Mesenchymal stem cell (in vitro differentiated cells and primary cell): ENCODE data around the gene DENND4C.
"Not testable (repeated sequence)": the region's sequence is repeated elsewhere in the genome, so short reads cannot be mapped to it uniquely, and the experiment has no call there.

Experiments
- DNase-seq: peaks from one replicate; pipeline ENCODE4 v3.0.0-alpha.2; 2013
- H2AFZ ChIP-seq: one replicate; pipeline ENCODE4 v1.6.1; 2013; ENCODE audit warnings: low read depth, mild to moderate bottlenecking, control low read depth, inconsistent platforms, low read length, moderate library complexity
- H2AK5ac ChIP-seq: 2 replicates; pipeline ENCODE4 v1.6.1; 2013; ENCODE audit warnings: low read length, moderate library complexity, mild to moderate bottlenecking, inconsistent platforms; ENCODE audit not compliant: severe bottlenecking
- H2BK120ac ChIP-seq: one replicate; pipeline ENCODE4 v1.6.1; 2013; ENCODE audit warnings: low read depth, mild to moderate bottlenecking, inconsistent platforms, low read length, moderate library complexity
- H2BK12ac ChIP-seq, 2 experiments: one replicate each; pipeline ENCODE4 v1.6.1; 2013; ENCODE audit warnings: inconsistent platforms in 2 of 2, low read length in 2 of 2, mild to moderate bottlenecking in 2 of 2, moderate library complexity in 2 of 2, control low read depth in 1 of 2
- H2BK15ac ChIP-seq: one replicate; pipeline ENCODE4 v1.6.1; 2013; ENCODE audit warnings: mild to moderate bottlenecking, low read depth, inconsistent platforms; ENCODE audit not compliant: poor library complexity, severe bottlenecking
- H2BK5ac ChIP-seq: 2 replicates; pipeline ENCODE4 v1.6.1; 2013; ENCODE audit warnings: low read depth, mild to moderate bottlenecking, low read length, control low read depth, inconsistent platforms; ENCODE audit not compliant: poor library complexity, severe bottlenecking
- H3K14ac ChIP-seq, 2 experiments: one replicate each; pipeline ENCODE4 v1.6.1; 2013; ENCODE audit warnings: inconsistent platforms in 2 of 2, low read length in 2 of 2, control low read depth in 1 of 2, mild to moderate bottlenecking in 1 of 2, moderate library complexity in 1 of 2
- H3K18ac ChIP-seq, 2 experiments: one replicate each; pipeline ENCODE4 v1.6.1; 2013; ENCODE audit warnings: inconsistent platforms in 2 of 2, low read length in 2 of 2, control low read depth in 1 of 2, low read depth in 1 of 2, mild to moderate bottlenecking in 1 of 2
- H3K23ac ChIP-seq, 2 experiments: one replicate each; pipeline ENCODE4 v1.6.1; 2013; ENCODE audit warnings: inconsistent platforms in 2 of 2, low read length in 2 of 2, mild to moderate bottlenecking in 2 of 2, moderate library complexity in 2 of 2, control low read depth in 1 of 2
- H3K27ac ChIP-seq: 2 replicates; pipeline ENCODE4 v1.5.1; 2013; ENCODE audit warnings: mild to moderate bottlenecking, moderate library complexity, low read length, control low read depth, inconsistent platforms; ENCODE audit not compliant: poor library complexity, severe bottlenecking
- H3K27me3 ChIP-seq, 2 experiments: 2 replicates each; pipeline versions ENCODE4 v1.6.1 to v1.7.0; 2013; ENCODE audit warnings: low read length in 2 of 2, mild to moderate bottlenecking in 2 of 2, moderate library complexity in 2 of 2, control low read depth in 1 of 2, inconsistent platforms in 1 of 2; ENCODE audit not compliant: control insufficient read depth in 1 of 2, insufficient read depth in 1 of 2
- H3K36me3 ChIP-seq, 2 experiments: 2 replicates each; pipeline versions ENCODE4 v1.6.1 to v1.7.0; 2013; ENCODE audit warnings: low read length in 2 of 2, control low read depth in 1 of 2, inconsistent platforms in 1 of 2, low read depth in 1 of 2, mild to moderate bottlenecking in 1 of 2; ENCODE audit not compliant: insufficient read depth in 2 of 2, control insufficient read depth in 1 of 2
- H3K4ac ChIP-seq, 2 experiments: one replicate each; pipeline ENCODE4 v1.6.1; 2013; ENCODE audit warnings: inconsistent platforms in 2 of 2, low read length in 2 of 2, mild to moderate bottlenecking in 2 of 2, moderate library complexity in 2 of 2, control low read depth in 1 of 2, low read depth in 1 of 2
- H3K4me1 ChIP-seq: 2 replicates; pipeline ENCODE4 v1.6.1; 2013; ENCODE audit warnings: low read depth, low read length, control low read depth; ENCODE audit not compliant: control insufficient read depth, insufficient read depth
- H3K4me2 ChIP-seq: 2 replicates; pipeline ENCODE4 v1.6.1; 2013; ENCODE audit warnings: low read length, mild to moderate bottlenecking, inconsistent platforms; ENCODE audit not compliant: poor library complexity, severe bottlenecking
- H3K4me3 ChIP-seq, 2 experiments: 2 replicates each; pipeline versions ENCODE4 v1.5.1 to v1.7.0; 2013; ENCODE audit warnings: low read length in 2 of 2, mild to moderate bottlenecking in 2 of 2, control low read depth in 1 of 2, low read depth in 1 of 2; ENCODE audit not compliant: insufficient read depth in 1 of 2
- H3K79me1 ChIP-seq: replicated peaks from 2 replicates; pipeline ENCODE4 v1.6.1; 2013; ENCODE audit warnings: mild to moderate bottlenecking, control low read depth, low read length, inconsistent platforms; ENCODE audit not compliant: poor library complexity, severe bottlenecking
- H3K9ac ChIP-seq: 2 replicates; pipeline ENCODE4 v1.7.0; 2013; ENCODE audit warnings: mild to moderate bottlenecking, low read length, moderate library complexity
- H3K9me3 ChIP-seq: 2 replicates; pipeline ENCODE4 v1.7.0; 2013; ENCODE audit warnings: mild to moderate bottlenecking, low read length; ENCODE audit not compliant: control insufficient read depth
- H4K8ac ChIP-seq: one replicate; pipeline ENCODE4 v1.6.1; 2013; ENCODE audit warnings: inconsistent platforms, mild to moderate bottlenecking, low read length, moderate library complexity
- H4K91ac ChIP-seq: one replicate; pipeline ENCODE4 v1.6.1; 2013; ENCODE audit warnings: mild to moderate bottlenecking, low read length, inconsistent platforms
- WGBS: methylation state at CpG from one replicate; pipeline ENCODE4 v1.1.7; 2013; ENCODE audit warnings: mixed read lengths; 5-methylcytosine and 5-hydroxymethylcytosine counted together

DENND4C gene

GRCh38 chr9:19386502-19387044 lies 156.1 kb downstream of the DENND4C start:
- Histone ChIP-seq H4K91ac (no peak overlapping the region), H2AFZ (no peak overlapping the region), H2BK15ac (no peak overlapping the region), H4K8ac (no peak overlapping the region), H3K23ac (no peak overlapping the region), H2AK5ac (no peak overlapping the region), H3K4me3 (no peak overlapping the region), H3K9ac (no peak overlapping the region), H3K4ac (no peak overlapping the region), H3K14ac (no peak overlapping the region), H2BK5ac (no peak overlapping the region), H3K36me3 (no peaks in the 10 kb centered on the region), H3K27me3 (no peaks in the 10 kb centered on the region), H2BK12ac (no peak overlapping the region), H3K4me1 (no peaks in the 10 kb centered on the region), H3K27ac (no peak overlapping the region), H3K79me1 (no peaks in the 10 kb centered on the region), H2BK120ac (no peak overlapping the region), H3K4me2 (no peak overlapping the region), H3K18ac (no peak overlapping the region), H3K9me3 (no peaks in the 10 kb centered on the region)
- 80% methylated on average over 1 of the region's 2 CpGs for WGBS
- no peak for DNase-seq

GRCh38 chr9:19387317-19387716 lies 156.8 kb downstream of the DENND4C start:
- no peak overlapping the region for H2BK12ac ChIP-seq
- WGBS: 74% methylated on average over 2 of the region's 2 CpGs
- H3K23ac ChIP-seq: no peak overlapping the region
- no peak overlapping the region for H3K27ac ChIP-seq
- no peak overlapping the region for H3K9ac ChIP-seq
- H2AFZ ChIP-seq: no peak overlapping the region
- H3K9me3 ChIP-seq: no peaks in the 10 kb centered on the region
- no peak overlapping the region for H4K8ac ChIP-seq
- H3K14ac ChIP-seq: no peak overlapping the region
- no peak overlapping the region for H3K4me2 ChIP-seq
- no peak overlapping the region for H2BK120ac ChIP-seq
- H2AK5ac ChIP-seq: no peak overlapping the region
- no peak overlapping the region for H4K91ac ChIP-seq
- no peaks in the 10 kb centered on the region for H3K79me1 ChIP-seq
- no peaks in the 10 kb centered on the region for H3K27me3 ChIP-seq
- no peaks in the 10 kb centered on the region for H3K4me1 ChIP-seq
- H2BK5ac ChIP-seq: no peak overlapping the region
- peak overlapping the region in 1 of 2 experiments; percentile 9 for H3K4me3 ChIP-seq
- H3K4ac ChIP-seq: no peak overlapping the region
- DNase-seq: no peak
- H3K18ac ChIP-seq: no peak overlapping the region
- no peaks in the 10 kb centered on the region for H3K36me3 ChIP-seq
- H2BK15ac ChIP-seq: no peak overlapping the region

- H3K79me1 ChIP-seq, H3K9ac ChIP-seq, H3K4me1 ChIP-seq, H2AFZ ChIP-seq, H3K23ac ChIP-seq, H3K36me3 ChIP-seq, H3K14ac ChIP-seq, H3K18ac ChIP-seq, H2BK120ac ChIP-seq, H4K8ac ChIP-seq, H4K91ac ChIP-seq, H3K4me2 ChIP-seq, DNase-seq, H2AK5ac ChIP-seq, H3K4me3 ChIP-seq, H2BK15ac ChIP-seq, H3K4ac ChIP-seq, H3K27me3 ChIP-seq, H3K9me3 ChIP-seq, H3K27ac ChIP-seq, H2BK12ac ChIP-seq, H2BK5ac ChIP-seq: not testable (repeated sequence)
- WGBS: 90% methylated on average over 3 of the region's 4 CpGs
Observed at GRCh38 chr9:19389539-19389938, 159.0 kb downstream of the DENND4C start.

GRCh38 chr9:19397845-19398244 lies 167.4 kb downstream of the DENND4C start:
- H3K9me3 ChIP-seq: peaks cover 13% of the 10 kb centered on the region
- H4K91ac ChIP-seq: no peak overlapping the region
- H3K4ac ChIP-seq: no peak overlapping the region
- no peak overlapping the region for H3K23ac ChIP-seq
- no peak overlapping the region for H2BK5ac ChIP-seq
- no peak overlapping the region for H2BK12ac ChIP-seq
- no peak overlapping the region for H3K9ac ChIP-seq
- no peaks in the 10 kb centered on the region for H3K36me3 ChIP-seq
- H4K8ac ChIP-seq: no peak overlapping the region
- no peaks in the 10 kb centered on the region for H3K79me1 ChIP-seq
- no peaks in the 10 kb centered on the region for H3K27me3 ChIP-seq
- H3K27ac ChIP-seq: no peak overlapping the region
- H3K4me3 ChIP-seq: no peak overlapping the region
- H3K14ac ChIP-seq: no peak overlapping the region
- no peak overlapping the region for H2AK5ac ChIP-seq
- H2BK120ac ChIP-seq: no peak overlapping the region
- H3K4me1 ChIP-seq: no peaks in the 10 kb centered on the region
- no peak overlapping the region for H3K18ac ChIP-seq
- no peak overlapping the region for H3K4me2 ChIP-seq
- 78% methylated on average over 1 of the region's 1 CpG for WGBS
- H2AFZ ChIP-seq: no peak overlapping the region
- no peak overlapping the region for H2BK15ac ChIP-seq
- DNase-seq: no peak
